ENCODE measurements around the gene ANKRD6. TPM values are rescaled to one million over a fixed set of nuclear protein-coding genes. Genes with fewer than 3 reads are reported as not detected.

ANKRD6 gene
- total RNA-seq, 6 experiments from 2014 or later, result 5.3 to 14.8 (median 8.3) TPM

GRCh38 chr6:89681983-89682564, 249.1 kb downstream of the ANKRD6 start:
- ATAC-seq, result no peak
- Histone ChIP-seq H3K4me3 (no peak overlapping the region), H3K36me3 (peaks cover 0 to 97% (median 45%) of the 10 kb centered on the region in 4 donors), H3K9me3 (no peaks in the 10 kb centered on the region), H3K27me3 (no peaks in the 10 kb centered on the region), H3K4me1 (no peaks in the 10 kb centered on the region), H3K27ac (no peak overlapping the region)
- DNase-seq, result no peak
- 81% methylated on average over 7 of the region's 10 CpGs for WGBS (ENCODE audit: insufficient coverage, low coverage, low lambda C conversion rate, missing lambda C conversion rate)
- intact Hi-C loops (cut with DNase I), result no loop called here
- TF ChIP-seq POLR2A (IDR thresholded peaks at IDR 0.05), result no peak
- TF ChIP-seq CTCF (IDR thresholded peaks at IDR 0.05), result no peak

GRCh38 chr6:89682991-89683390, 250.0 kb downstream of the ANKRD6 start:
- no peak overlapping the region for H3K27ac ChIP-seq
- H3K4me3 ChIP-seq, result no peak overlapping the region
- ATAC-seq (peak in 1 of 4 donors; percentile 28), DNase-seq (no peak)
- H3K36me3 ChIP-seq, result peaks cover 0 to 97% (median 46%) of the 10 kb centered on the region in 4 donors
- H3K27me3 ChIP-seq, result no peaks in the 10 kb centered on the region
- no peaks in the 10 kb centered on the region for H3K9me3 ChIP-seq
- WGBS (ENCODE audit: insufficient coverage, low coverage, low lambda C conversion rate, missing lambda C conversion rate), result 91% methylated on average over 1 of the region's 1 CpG
- H3K4me1 ChIP-seq, result no peaks in the 10 kb centered on the region
- intact Hi-C loops (cut with DNase I), result no loop called here
- no peak for TF ChIP-seq CTCF (IDR thresholded peaks at IDR 0.05)
- TF ChIP-seq POLR2A (IDR thresholded peaks at IDR 0.05), result no peak

Small RNA genes within 50 kb of the gene (small RNA-seq; reads per million reads assigned to genes)
- gene RN7SL11P, result 0 reads per million in 2 experiments

Other genes with a start within 250 kb of the ANKRD6 start
- not detected for gene GABRR1, start 215.8 kb upstream of the ANKRD6 start, total RNA-seq
- 1 to 10 TPM in 1 of 6 experiments, under 1 TPM in 5; 0.20 to 1.2 (median 0.56) TPM for gene GABRR2, start 117.9 kb upstream of the ANKRD6 start, total RNA-seq
- 10 to 100 TPM; 14.9 to 22.3 (median 19.7) TPM for gene UBE2J1, start 80.4 kb upstream of the ANKRD6 start, total RNA-seq
- gene RRAGD, start 20.9 kb upstream of the ANKRD6 start, total RNA-seq, result 10 to 100 TPM in 4 of 6 experiments, 1 to 10 TPM in 2; 7.1 to 18.7 (median 12.2) TPM
- 10 to 100 TPM; 10.8 to 16.3 (median 12.8) TPM for gene LYRM2, start 205.6 kb downstream of the ANKRD6 start, total RNA-seq

All from right lobe of liver (tissue), 6 donors.